Measurements from ENCODE around the gene SLC25A30.

GRCh38 chr13:45417790-45418534 is at the start of gene SLC25A30:
- TF ChIP-seq CTCF (IDR thresholded peaks at IDR 0.05) (no peak), EP300 (IDR thresholded peaks at IDR 0.05; ENCODE audit: low read depth) (no peak)
